Frontal cortex (tissue), 4 donors: Measurements from ENCODE around the gene EFCAB10. TPM values are rescaled to one million over a fixed set of nuclear protein-coding genes. Genes with fewer than 3 reads are reported as not detected.

Experiments
- DNase-seq, 2 donors: peaks; one replicate each; pipeline ENCODE4 v3.0.0; 2012; ENCODE audit warnings: low spot score in 2 of 2
- FAIRE-seq: peaks from 2 replicates; lab custom pipeline; 2012; peaks lifted over from hg19 to GRCh38; lab: Jason Lieb, UNC
- total RNA-seq: library from RNA; depleted of rRNA; stranded (reverse); fragments of >200 nt; gene quantifications from one replicate; pipeline ENCODE4 v1.2.3, GENCODE V29; 2014
- donor health status: control.
- donor health status: control.
- donor health status: control.

Gene EFCAB10, protein sequence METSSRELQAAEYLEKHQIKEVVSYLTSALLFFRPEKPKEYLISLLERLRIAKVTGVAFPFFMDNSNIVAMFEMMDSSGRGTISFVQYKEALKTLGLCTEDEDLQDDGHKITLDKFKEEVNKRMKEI
- 3.3 TPM for total RNA-seq

DNA sequence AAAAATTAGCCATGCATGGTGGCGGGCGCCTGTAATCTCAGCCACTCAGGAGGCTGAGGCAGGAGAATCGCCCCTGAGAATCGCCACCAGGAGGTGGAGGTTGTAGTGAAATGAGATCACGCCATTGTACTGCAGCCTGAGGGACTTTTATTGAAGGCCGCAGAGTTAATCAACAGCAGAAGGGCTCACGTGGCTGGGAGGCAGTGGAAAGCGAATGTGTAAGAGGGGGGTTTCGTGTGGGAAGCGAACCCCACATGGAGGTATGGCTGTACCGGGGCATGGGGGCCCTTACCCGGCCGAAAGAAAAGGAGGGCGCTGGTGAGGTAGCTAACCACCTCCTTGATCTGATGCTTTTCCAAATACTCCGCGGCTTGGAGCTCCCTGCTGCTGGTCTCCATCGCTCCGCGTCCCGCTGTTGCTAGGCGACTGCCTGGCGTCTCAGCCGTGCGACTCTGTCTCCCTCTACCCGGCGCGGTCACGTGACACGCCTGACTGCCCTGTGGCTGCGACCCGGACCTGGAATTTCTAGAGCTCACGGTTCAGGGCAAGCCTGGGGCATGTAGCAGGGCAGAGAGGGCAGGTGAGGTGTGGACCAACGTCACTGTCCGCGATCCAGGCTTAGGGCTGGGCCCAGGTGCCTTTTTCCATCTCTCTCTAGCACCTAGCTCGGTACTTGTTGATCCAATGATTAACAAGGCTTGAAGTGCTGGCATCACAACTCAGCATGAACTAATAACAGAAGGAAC, at the start of gene EFCAB10:
EFCAB10 (minus strand) TSS at position 428 of the 746 bp plus-strand sequence; CDS start at position 398, 30 bp downstream.
- FAIRE-seq = no peak
- DNase-seq = peak; percentile 75 to 77

DNA sequence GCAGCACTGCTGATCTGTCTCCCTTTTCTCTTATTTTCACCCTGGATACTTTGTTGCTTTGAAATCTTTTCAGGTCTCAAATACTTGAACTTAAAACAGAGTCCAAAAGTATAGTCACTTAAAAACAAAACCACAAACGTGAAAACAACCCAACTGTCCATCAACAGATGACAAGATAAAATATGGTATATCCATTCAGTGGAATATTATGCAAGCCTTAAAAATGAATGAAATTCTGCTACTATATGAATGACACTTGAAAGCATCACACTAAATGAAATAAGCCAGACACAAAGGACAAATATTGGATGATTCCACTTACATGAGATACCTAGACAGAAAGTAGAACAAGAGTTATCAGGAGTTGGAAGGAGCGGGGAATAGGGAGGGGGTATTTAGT, 44.7 kb upstream of the EFCAB10 start:
- DNase-seq = no peak
- no peak for FAIRE-seq

DNA sequence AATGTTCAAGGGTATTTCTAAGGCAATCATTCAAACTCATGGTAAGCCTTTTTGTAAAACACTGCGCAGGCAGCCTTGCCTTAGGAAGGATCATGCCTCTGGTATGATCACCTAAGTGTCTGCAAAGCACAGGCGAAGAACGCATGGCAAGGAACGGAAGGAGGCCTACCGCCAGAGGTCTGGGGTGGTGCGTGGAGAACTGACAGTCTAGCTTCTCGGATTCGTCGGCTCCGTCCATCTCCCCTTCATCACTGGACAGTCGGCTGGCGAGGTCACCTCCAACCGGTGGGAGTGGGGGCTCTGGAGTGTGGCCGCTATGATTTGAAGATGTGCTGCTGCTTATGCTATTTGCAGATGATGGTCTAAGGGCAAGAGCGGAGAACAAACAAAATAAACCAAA, 42.6 kb upstream of the EFCAB10 start:
- FAIRE-seq = no peak
- no peak for DNase-seq

DNA sequence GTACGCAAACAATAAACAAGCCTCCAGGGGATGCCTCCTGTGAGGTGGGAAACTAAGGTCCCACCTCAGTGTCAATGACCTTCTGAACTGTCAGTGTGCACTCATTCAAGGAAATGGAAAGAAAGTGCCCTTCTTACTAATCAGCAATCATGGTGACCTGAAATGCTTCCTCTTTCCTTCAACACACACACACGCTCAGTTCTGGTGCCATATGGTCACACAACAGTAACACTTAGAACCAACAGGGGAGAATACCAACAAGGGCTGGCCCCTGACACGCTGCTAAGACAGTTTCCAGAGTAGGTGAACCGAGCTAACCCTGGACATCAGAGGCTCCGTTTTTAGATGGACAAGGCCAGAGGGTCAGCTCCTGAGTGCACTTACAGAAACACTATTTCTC, 42.1 kb upstream of the EFCAB10 start:
- no peak for FAIRE-seq
- no peak for DNase-seq

DNA sequence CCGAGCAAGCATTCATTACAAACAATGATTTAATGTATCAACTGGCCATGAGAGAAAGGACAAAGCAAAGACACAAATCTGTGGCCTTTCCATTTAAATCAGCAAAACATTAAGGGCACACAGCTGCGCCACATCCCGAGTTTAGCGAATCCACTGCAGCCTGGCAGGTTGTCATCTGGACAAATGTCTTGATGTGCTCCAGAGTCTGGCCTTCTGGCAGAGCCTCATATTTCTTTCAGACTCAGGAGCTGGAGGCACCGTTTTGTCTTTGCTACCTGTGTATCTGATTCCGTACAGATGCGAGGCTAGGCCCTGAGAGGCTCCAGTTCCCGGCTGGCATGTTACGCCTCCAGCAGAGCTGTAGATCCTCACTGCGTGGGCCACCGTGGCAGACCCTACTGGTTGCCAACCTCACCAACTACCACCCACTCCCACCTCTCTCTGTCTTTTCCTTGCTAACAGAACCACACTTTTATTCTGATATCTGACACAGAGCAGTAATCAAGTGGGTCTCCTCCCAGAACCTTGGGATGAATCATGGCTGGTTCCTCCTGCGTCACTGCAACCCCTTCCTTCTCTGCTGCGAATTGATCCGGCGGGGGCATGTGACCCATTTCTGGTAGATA, 40.9 kb upstream of the EFCAB10 start:
- FAIRE-seq = no peak
- no peak for DNase-seq

DNA sequence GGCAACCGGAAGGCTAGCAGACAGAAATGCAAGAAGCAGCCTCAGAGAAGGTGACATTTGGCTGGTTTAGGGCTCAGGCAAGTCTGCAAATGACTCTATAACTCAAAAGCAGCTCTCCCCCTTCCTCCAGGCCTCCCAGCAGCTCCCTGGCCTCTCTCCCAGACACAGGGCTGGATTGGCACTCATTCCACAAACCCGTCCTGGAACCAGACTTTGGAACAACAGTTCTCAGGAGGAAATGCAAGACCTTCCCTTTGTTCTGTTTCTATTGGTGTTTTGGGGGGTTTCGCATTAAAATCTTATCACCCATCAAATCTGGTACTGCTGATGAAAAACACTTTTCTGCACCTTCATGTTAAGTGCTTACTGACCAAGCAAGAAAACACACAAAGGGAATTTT, 40.3 kb upstream of the EFCAB10 start:
- no peak for DNase-seq
- no peak for FAIRE-seq

DNA sequence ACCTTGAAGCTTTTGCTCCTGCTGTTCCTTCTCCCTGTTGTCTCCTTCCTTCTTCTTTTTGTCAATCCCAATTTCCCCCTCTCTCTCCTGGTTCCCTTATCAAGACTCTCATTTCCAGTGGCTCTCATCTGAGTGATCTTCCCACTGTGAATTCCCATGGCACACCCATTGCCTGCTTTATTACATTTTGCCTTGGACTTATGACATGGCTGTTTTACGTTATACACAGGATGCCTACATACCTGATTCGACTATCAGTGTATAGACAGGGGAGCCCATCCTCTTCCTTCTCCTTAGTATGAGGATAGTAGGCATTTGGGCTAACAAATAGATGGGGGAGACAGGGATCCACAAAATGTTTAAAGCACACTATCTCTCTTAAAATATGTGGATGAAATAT, 39.9 kb upstream of the EFCAB10 start:
- DNase-seq (no peak), FAIRE-seq (no peak)

DNA sequence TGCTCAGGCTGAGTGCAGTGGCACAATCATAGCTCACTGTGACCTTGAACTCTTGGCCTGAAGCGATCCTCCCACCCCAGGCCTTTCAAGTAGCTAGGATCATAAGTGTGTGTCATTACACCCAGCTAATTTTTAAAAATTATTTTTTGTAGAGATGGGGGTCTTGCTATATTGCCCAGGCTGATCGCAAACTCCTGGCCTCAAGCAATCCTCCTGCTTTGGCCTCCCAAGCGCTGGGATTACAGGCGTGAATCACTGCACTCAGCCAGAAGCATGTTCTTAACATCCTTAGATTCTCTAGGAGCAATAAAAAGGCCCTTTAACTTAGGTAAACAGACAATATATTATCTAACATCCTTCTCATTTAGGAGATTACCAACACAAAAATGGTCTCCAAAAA, 38.3 kb upstream of the EFCAB10 start:
- DNase-seq = no peak
- FAIRE-seq = no peak

DNA sequence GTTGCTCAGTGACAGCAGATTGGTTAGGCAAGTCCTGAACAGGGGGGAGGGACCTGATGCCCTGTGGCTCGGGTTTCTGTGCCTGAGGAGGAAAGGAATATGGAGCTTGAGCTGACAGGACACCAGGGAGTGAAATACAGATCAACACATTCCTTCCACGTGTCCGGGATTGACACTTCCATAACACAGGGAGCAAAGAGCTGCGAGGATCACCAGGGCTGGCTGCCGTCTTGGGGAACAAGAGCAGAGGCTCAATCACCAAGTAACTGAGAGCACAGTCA, 36.7 kb upstream of the EFCAB10 start:
- DNase-seq (no peak), FAIRE-seq (no peak)

DNA sequence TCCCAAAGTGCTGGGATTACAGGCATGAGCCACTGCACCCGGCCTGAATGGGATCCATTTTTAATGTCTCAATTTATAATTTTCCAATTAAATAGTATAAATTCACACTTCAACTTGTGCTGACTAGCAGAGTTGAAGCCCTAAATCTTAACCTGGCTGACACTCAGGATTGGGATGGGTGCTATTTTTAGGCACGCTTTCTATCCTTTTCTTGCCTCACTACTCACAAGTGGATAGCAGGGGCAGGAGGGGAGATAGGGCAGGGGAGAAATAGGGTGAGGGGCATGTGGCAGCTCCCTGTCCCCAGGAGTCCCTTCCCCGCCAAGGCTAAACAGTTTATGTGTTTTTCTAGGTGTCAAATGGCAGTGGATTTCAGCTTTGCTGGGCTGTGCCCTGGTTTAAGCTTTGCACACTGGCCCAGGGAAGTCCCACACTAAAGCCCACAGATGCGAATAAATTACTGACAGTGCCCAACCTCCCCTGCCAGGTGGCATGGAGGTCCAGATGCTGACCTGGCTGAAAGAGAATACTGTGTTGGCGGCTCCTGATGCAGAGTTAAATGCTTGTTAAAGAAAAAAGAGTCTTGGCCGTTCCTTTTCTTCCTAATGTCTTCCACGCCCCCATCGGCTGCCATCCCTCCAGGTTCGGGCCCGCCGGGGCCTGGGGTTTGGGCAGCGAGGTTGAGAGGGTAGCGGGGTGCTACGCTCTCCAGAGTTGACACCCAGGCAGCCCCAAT, 36.2 kb upstream of the EFCAB10 start:
- DNase-seq = no peak
- no peak for FAIRE-seq

DNA sequence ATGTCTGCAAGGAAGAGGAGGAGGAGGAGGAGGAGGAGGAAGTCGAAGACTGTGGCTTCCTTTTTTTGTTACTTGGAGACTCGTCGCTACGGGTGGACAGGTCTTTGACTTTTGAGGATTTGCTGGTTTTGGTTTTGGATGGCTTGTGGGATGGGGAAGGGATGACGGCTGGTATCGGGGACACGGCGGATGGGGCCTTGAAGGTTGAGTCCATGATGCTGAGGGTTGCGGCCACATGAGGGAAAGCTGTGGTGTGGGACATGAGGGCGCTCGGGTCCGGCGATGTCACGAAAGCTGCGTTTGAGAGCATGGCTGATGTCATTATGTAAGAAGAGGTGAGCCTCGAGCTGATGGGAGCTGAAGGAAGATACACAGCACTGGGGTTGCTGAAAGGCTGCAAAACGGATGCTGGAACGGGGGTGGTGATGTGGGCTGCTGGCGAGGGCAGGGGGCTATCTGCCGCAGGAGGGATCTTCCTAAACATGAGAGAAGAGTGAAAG, 33.1 kb upstream of the EFCAB10 start:
- FAIRE-seq (no peak), DNase-seq (no peak)

DNA sequence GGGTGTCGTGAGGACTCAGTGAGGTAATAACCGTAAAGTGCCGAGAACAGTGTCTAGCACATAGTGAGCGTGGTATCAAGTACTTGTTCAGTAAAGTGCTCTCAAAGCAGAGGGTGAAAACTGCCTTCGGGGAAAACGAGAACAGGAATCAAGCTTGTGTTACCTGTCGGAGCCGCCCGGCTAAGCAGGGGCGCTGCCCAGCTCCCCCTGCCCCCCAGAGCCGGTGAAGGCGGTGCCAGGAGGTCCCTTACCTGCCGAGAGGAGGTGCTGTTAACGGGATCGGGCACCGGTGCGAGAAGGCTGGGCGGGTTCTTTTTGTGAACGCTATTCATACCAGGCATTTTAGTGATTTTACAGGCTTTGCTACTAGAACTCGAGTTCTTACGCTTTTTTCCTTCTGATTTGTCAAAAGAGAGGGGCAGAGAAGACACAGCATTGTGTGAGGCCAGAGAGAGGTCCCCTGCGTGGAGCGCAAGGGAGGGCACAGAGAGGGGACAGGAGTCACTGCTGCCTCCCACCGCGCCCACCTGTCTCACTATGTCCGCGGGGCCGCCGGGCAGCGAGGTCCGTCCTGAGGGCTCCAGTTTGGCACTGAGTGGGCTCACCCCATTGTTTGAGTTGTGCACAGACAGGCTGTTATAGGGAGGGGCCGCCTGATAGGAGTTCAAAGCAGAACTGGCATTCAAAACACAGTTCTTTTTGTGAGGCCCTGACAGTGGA, 32.5 kb upstream of the EFCAB10 start:
- DNase-seq (no peak), FAIRE-seq (no peak)

DNA sequence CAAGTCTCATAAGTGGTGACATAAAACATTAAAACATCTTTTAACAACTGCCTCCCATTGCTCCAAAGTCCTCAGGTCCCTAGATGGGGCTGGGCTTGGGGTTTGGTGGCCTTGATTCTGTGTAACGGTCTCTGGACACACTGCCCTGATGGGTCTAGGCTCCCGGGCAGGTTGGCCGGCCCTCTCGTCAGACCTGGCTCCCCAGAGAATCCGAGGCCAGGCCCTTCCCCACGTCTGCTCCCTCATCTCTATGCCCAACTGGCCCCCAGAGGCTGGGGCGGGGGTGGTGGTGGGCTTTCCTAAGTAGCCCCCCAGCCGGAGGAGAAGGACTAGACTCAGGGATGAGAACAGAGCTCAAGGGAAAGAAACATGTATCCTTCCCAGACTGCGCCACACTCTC, 31.5 kb upstream of the EFCAB10 start:
- DNase-seq (no peak), FAIRE-seq (no peak)

DNA sequence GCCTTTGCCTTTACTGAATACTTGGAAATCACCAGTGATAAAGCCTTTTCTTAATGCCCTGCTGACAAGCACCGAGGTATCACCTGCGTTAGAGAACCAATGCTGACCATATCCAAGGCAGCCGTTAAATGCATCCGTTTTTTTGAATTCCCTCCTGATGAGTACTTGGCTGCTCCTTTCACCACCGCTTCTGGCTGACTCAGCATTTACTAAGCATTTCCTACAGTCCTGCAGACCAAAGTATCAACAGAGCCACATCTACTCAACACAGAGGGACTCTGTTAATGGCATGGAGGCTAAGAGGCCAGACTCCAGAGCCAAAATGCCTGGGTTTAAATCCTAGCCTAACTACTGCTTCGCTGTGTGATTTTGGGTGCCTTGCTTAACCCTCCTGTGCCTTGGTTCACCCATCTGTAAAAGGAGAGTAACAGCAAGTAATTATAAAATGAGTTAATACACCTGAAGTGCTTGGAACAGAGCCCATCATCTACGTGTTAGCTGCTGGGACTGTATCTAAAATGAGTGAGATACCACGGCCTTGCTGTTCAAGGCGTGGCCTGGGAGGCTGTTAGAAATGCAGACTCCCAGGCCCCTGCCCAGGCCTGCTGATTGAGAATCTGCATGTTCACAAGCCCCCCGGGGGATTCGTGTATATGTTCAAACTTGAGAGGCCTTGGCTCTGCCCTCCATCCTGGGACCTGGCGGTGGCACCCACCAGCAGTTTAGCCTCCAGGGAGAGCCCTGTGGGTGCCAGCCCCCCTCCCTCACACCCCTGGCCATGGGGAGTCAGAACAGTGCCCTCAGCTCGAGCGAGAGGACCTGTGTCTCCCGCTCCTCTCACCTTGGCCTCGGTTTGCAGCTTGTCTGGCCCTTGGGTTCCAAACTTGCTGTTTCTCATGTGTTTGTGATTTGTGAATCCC, 30.8 kb upstream of the EFCAB10 start:
- FAIRE-seq (no peak), DNase-seq (no peak)

DNA sequence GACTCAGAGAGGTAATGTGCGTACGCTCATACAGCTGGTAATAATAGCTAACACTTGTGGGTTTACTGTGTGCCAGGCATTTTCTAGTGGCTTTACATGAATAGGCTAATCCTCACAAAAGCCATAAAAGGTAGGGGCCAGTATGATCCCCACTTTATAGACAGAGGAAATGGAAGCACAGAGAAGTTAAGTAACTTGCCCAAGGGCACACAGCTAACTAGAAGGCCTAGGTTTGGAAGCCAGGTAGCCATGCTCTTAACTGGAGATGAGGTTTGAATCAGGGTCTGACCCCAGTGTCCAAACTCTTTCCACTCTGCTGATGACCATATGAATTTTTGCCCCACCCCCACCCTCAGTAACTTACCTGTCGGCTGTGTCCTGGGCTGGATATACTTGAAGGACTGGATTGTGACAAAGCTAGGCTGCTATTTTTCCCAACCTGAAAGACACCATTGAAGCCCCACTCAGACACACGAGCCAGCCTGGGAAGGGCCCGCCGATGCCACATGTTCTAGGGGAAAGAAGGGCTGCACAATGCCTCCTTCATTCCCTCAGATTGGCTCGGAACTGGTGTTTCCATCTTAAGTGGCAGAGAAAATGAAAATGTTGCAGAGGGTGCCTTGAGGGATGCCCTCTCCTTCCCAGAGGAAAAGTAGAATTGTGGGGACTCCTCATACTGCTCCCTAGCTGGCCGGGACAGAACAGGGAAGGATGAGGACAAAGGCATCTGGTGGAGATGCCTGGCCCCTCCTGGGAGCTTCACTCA, 29.1 kb upstream of the EFCAB10 start:
- DNase-seq (no peak), FAIRE-seq (no peak)

DNA sequence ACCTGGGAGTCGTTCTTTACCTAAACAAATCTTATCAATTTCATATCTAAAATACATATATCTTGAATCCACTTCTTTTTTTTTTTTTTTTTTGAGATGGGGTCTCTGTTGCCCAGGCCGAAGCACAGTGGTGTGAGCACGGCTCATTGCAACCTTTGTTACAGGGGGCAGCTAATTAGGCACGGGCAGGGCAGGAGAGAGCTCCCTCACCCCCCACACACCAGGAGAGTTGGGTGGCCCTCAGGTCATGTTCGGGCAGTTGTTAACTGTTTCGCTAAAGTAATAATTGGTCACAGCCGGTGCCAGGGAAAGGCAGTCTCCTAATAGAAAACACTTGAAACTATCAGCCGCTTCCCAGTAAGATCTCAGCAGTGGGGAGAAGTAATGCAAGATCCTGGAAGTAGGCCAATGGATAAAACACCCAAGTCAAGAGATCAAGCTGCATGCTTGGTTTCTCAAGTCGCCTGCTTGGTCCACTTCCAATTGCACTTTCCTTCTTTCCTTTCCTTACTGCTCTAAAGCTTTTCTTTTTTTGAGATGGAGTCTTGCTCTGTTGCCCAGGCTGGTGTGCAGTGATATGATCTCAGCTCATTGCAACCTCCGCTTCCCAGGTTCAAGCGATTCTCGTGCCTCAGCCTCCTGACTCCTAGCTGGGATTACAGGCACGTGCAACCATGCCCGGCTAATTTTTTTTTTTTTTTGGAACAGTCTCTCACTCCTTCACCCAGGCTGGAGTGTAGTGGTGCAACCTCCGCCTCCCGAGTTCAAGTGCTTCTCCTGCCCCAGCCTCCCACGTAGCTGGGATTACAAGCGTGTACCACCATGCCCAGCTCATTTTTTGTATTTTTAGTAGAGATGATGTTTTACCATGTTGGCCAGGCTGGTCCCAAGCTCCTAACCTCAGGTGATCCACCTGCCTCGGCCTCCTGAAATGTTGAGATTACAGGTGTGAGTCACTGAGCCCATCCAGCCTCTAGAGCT, 21.3 kb upstream of the EFCAB10 start:
- no peak for FAIRE-seq

More for the DNA sequence above, 21.3 kb upstream of the EFCAB10 start:
- DNase-seq = no peak
